NCI-H146 (cell line): ENCODE results near the gene DGCR2.
"Not testable (repeated sequence)": the region's sequence is repeated elsewhere in the genome, so short reads cannot be mapped to it uniquely, and the experiment has no call there.

Experiments
- DNase-seq: peaks from one replicate; lab custom pipeline; 2025; lab: John Stamatoyannopoulos, UW

DGCR2 gene

GRCh38 chr22:19001204-19001603 is 121.0 kb downstream of the DGCR2 start:
- DNase-seq, result no peak

GRCh38 chr22:19000106-19000505 is 122.1 kb downstream of the DGCR2 start:
- DNase-seq, result not testable (repeated sequence)

GRCh38 chr22:18999416-18999815 is 122.8 kb downstream of the DGCR2 start:
- DNase-seq, result no peak

- no peak for DNase-seq
Observed at GRCh38 chr22:18999008-18999407, 123.2 kb downstream of the DGCR2 start.

GRCh38 chr22:18997925-18998315 is 124.3 kb downstream of the DGCR2 start:
- DNase-seq, result peak; percentile 18

GRCh38 chr22:18997306-18997924 is 124.8 kb downstream of the DGCR2 start:
- no peak for DNase-seq

- no peak for DNase-seq
Observed at GRCh38 chr22:18996376-18996900, 125.8 kb downstream of the DGCR2 start.

- no peak for DNase-seq
Observed at GRCh38 chr22:18995327-18995711, 126.9 kb downstream of the DGCR2 start.

- peak; percentile 1 for DNase-seq
Observed at GRCh38 chr22:18994701-18995326, 127.4 kb downstream of the DGCR2 start.

- DNase-seq, result no peak
Observed at GRCh38 chr22:18994056-18994455, 128.2 kb downstream of the DGCR2 start.

GRCh38 chr22:18992543-18993198 is 129.5 kb downstream of the DGCR2 start:
- no peak for DNase-seq

- DNase-seq, result no peak
Observed at GRCh38 chr22:18991821-18992442, 130.3 kb downstream of the DGCR2 start.

GRCh38 chr22:18991138-18991432 is 131.1 kb downstream of the DGCR2 start:
- DNase-seq, result no peak

GRCh38 chr22:18990355-18991137 is 131.7 kb downstream of the DGCR2 start:
- no peak for DNase-seq

GRCh38 chr22:18988958-18989357 is 133.3 kb downstream of the DGCR2 start:
- no peak for DNase-seq

GRCh38 chr22:18987765-18988164 is 134.4 kb downstream of the DGCR2 start:
- peak; percentile 5 for DNase-seq

GRCh38 chr22:18987114-18987513 is 135.1 kb downstream of the DGCR2 start:
- not testable (repeated sequence) for DNase-seq
